ENCODE results near the gene ERBB4.
"Not testable (repeated sequence)": the region's sequence is repeated elsewhere in the genome, so short reads cannot be mapped to it uniquely, and the experiment has no call there.

The ERBB4 gene

DNA sequence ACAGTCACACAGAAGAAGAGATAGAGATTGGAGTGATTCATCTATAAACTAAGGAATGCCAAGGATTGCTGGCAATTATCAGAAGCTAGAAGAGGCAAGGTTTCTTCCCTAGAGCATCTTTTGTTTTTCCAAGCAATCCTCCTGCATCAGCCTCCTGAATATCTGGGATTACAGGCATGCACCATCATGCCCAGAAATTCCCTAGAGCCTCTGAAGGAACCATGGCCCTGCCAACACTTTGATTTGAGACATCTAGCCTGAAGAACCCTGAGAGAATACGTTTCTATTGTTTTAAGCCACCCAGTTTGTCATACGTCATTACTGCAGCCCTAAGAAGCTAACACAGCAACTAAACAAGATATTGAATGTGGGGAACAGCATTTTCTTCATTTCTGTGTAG lies 525.0 kb downstream of the ERBB4 start:
- Histone ChIP-seq H3K27me3 (ENCODE audit: control insufficient read depth, insufficient read depth, low read length, poor library complexity, severe bottlenecking) (no peaks in the 10 kb centered on the region), H3K4me3 (ENCODE audit: insufficient read depth, low read depth, low read length) (no peak overlapping the region), H3K36me3 (ENCODE audit: control insufficient read depth, insufficient read depth, low read length) (no peaks in the 10 kb centered on the region), H3K27ac (ENCODE audit: insufficient read depth, low read depth, low read length, poor library complexity, severe bottlenecking) (no peak overlapping the region), H3K4me1 (ENCODE audit: control insufficient read depth, insufficient read depth, low read length) (no peaks in the 10 kb centered on the region), H3K9me3 (ENCODE audit: control insufficient read depth, low read length) (no peaks in the 10 kb centered on the region)
- WGBS, 2 experiments, result 91 to 94% methylated on average over 2 of the region's 2 CpGs

DNA sequence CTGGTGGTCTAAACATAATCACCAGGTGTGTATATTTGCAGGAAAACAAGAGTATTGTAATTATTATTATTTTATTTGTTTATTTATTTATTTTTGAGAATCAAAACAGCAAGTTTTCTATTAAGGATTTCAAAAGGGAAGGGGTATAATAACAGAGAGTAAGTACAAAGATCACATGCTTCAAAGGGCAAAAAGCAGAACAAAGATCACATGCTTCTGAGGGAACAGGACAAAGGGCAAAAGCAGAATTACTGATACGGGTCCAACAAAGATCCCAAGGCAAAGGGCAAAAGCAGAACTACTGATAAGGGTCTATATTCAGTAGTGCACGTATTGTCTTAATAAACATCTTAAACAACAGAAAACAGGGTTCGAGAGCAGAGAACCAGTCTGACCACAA lies 528.3 kb downstream of the ERBB4 start:
- H3K9me3 ChIP-seq (ENCODE audit: control insufficient read depth, low read length); H3K27me3 ChIP-seq (ENCODE audit: control insufficient read depth, insufficient read depth, low read length, poor library complexity, severe bottlenecking); H3K27ac ChIP-seq (ENCODE audit: insufficient read depth, low read depth, low read length, poor library complexity, severe bottlenecking); H3K36me3 ChIP-seq (ENCODE audit: control insufficient read depth, insufficient read depth, low read length); H3K4me3 ChIP-seq (ENCODE audit: insufficient read depth, low read depth, low read length); H3K4me1 ChIP-seq (ENCODE audit: control insufficient read depth, insufficient read depth, low read length): not testable (repeated sequence)
- 90 to 95% methylated on average over 3 of the region's 3 CpGs for WGBS, 2 experiments

GRCh38 chr2:212007972-212008371 lies 530.6 kb downstream of the ERBB4 start:
- 92% methylated on average over 2 of the region's 3 CpGs; no CpG with 5 or more reads in 1 of the 2 experiments for WGBS, 2 experiments
- Histone ChIP-seq H3K4me3 (ENCODE audit: insufficient read depth, low read depth, low read length) (no peak overlapping the region), H3K9me3 (ENCODE audit: control insufficient read depth, low read length) (no peaks in the 10 kb centered on the region), H3K27ac (ENCODE audit: insufficient read depth, low read depth, low read length, poor library complexity, severe bottlenecking) (no peak overlapping the region), H3K27me3 (ENCODE audit: control insufficient read depth, insufficient read depth, low read length, poor library complexity, severe bottlenecking) (no peaks in the 10 kb centered on the region), H3K36me3 (ENCODE audit: control insufficient read depth, insufficient read depth, low read length) (no peaks in the 10 kb centered on the region), H3K4me1 (ENCODE audit: control insufficient read depth, insufficient read depth, low read length) (no peaks in the 10 kb centered on the region)

DNA sequence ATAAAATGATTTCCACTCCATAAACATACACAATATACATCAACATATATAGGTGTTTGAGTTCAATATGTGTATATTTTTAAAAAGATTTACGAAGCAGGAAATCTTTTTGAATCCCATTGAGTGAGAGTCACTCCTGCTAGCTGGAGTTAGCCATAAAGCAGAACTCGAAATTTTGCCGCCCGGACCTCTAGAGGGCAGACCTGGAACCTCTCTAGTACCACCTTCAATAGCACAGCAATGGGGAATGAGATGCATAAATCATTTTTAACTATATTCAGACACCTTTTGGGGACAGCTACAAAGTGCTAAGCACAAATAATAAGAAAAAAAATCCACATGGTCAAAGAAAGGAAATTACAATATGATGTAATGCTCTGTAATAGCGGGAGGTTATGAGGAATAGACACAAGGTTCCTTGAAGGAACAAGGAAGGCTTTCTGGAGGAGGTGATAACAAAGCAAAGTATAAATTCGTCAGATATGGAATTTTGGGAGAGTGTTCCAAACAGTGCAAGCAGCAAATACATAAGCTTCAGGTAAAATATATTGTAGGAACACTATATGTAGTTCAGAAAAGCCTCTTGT lies 533.4 kb downstream of the ERBB4 start:
- Histone ChIP-seq H3K36me3 (ENCODE audit: control insufficient read depth, insufficient read depth, low read length) (no peaks in the 10 kb centered on the region), H3K4me3 (ENCODE audit: insufficient read depth, low read depth, low read length) (no peak overlapping the region), H3K27me3 (ENCODE audit: control insufficient read depth, insufficient read depth, low read length, poor library complexity, severe bottlenecking) (no peaks in the 10 kb centered on the region), H3K9me3 (ENCODE audit: control insufficient read depth, low read length) (no peaks in the 10 kb centered on the region), H3K27ac (ENCODE audit: insufficient read depth, low read depth, low read length, poor library complexity, severe bottlenecking) (no peak overlapping the region), H3K4me1 (ENCODE audit: control insufficient read depth, insufficient read depth, low read length) (no peaks in the 10 kb centered on the region)
- 39 to 46% methylated on average over 6 of the region's 6 CpGs for WGBS, 2 experiments

DNA sequence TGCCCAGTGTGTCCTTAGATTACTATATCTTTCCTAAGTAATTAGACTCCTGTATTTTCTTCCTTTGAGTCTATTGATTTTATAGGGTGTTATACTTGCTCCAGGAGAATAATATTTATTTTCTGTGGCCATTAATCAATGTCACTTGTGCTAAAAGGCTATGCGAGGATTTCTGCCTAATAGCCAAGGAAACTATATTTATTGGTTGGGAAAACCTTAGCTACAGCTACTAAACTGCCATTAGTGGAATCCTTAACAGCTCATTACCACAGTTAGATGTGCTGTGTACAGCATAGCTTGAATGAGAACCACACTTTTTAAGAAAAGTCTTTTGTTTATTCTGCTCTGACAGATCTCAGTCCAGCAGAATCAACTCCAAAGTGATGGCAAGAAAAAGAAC lies 537.3 kb downstream of the ERBB4 start:
- Histone ChIP-seq H3K4me3 (ENCODE audit: insufficient read depth, low read depth, low read length) (no peak overlapping the region), H3K27me3 (ENCODE audit: control insufficient read depth, insufficient read depth, low read length, poor library complexity, severe bottlenecking) (no peaks in the 10 kb centered on the region), H3K9me3 (ENCODE audit: control insufficient read depth, low read length) (no peaks in the 10 kb centered on the region), H3K27ac (ENCODE audit: insufficient read depth, low read depth, low read length, poor library complexity, severe bottlenecking) (no peak overlapping the region), H3K36me3 (ENCODE audit: control insufficient read depth, insufficient read depth, low read length) (no peaks in the 10 kb centered on the region), H3K4me1 (ENCODE audit: control insufficient read depth, insufficient read depth, low read length) (no peaks in the 10 kb centered on the region)
- 82 to 100% methylated on average over 1 of the region's 1 CpG for WGBS, 2 experiments

- WGBS, 2 experiments, result 96% methylated on average over 2 to 4 of the region's 4 CpGs
- Histone ChIP-seq H3K9me3 (ENCODE audit: control insufficient read depth, low read length) (no peaks in the 10 kb centered on the region), H3K27ac (ENCODE audit: insufficient read depth, low read depth, low read length, poor library complexity, severe bottlenecking) (no peak overlapping the region), H3K4me1 (ENCODE audit: control insufficient read depth, insufficient read depth, low read length) (no peaks in the 10 kb centered on the region), H3K4me3 (ENCODE audit: insufficient read depth, low read depth, low read length) (no peak overlapping the region), H3K36me3 (ENCODE audit: control insufficient read depth, insufficient read depth, low read length) (no peaks in the 10 kb centered on the region), H3K27me3 (ENCODE audit: control insufficient read depth, insufficient read depth, low read length, poor library complexity, severe bottlenecking) (no peaks in the 10 kb centered on the region)
Observed at GRCh38 chr2:211996857-211997256, 541.7 kb downstream of the ERBB4 start.

DNA sequence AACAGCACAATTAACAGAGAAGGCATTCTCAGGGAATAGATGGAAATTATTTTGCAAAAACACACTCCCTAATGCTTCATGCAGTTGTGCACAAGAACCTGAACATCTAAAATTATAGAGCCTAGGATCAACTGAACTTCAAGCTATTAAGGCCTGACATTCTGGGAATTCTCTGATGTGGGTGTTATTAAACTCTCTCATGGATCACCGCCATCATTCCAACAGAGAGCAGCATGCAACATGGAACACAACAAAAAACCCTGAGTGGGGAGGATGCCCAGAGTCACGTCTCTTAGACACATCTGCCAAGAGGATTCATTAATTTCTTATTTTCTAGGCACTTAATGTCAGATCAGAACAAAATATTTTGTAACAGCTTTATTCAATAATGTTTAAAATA lies 543.8 kb downstream of the ERBB4 start:
- no peak overlapping the region for H3K4me3 ChIP-seq (ENCODE audit: insufficient read depth, low read depth, low read length)
- no peaks in the 10 kb centered on the region for H3K36me3 ChIP-seq (ENCODE audit: control insufficient read depth, insufficient read depth, low read length)
- H3K27me3 ChIP-seq (ENCODE audit: control insufficient read depth, insufficient read depth, low read length, poor library complexity, severe bottlenecking), result no peaks in the 10 kb centered on the region
- no peaks in the 10 kb centered on the region for H3K4me1 ChIP-seq (ENCODE audit: control insufficient read depth, insufficient read depth, low read length)
- no peaks in the 10 kb centered on the region for H3K9me3 ChIP-seq (ENCODE audit: control insufficient read depth, low read length)
- WGBS, 2 experiments, result 68 to 82% methylated on average over 2 of the region's 2 CpGs
- H3K27ac ChIP-seq (ENCODE audit: insufficient read depth, low read depth, low read length, poor library complexity, severe bottlenecking), result no peak overlapping the region

DNA sequence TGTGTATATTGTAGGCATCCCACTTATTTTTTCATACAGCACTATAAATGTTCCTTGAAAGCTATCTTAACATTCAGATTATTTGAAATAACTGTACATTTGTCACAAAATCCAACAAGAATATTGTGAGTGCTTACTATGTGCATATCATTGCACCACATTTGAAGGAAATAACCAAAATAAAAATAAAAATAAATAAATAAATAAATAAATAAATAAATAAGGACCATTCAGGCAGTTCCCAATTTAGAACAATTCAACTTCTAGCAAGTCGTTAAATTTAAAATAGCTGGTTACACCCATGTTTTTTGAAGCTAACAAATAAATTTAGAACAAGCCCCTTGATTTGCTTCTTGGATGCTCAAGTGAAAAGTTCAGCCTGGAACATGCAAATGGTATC lies 548.3 kb downstream of the ERBB4 start:
- no peaks in the 10 kb centered on the region for H3K36me3 ChIP-seq (ENCODE audit: control insufficient read depth, insufficient read depth, low read length)
- no peaks in the 10 kb centered on the region for H3K4me1 ChIP-seq (ENCODE audit: control insufficient read depth, insufficient read depth, low read length)
- H3K27ac ChIP-seq (ENCODE audit: insufficient read depth, low read depth, low read length, poor library complexity, severe bottlenecking), result no peak overlapping the region
- 93 to 100% methylated on average over 1 of the region's 1 CpG for WGBS, 2 experiments
- H3K4me3 ChIP-seq (ENCODE audit: insufficient read depth, low read depth, low read length), result no peak overlapping the region
- H3K27me3 ChIP-seq (ENCODE audit: control insufficient read depth, insufficient read depth, low read length, poor library complexity, severe bottlenecking), result no peaks in the 10 kb centered on the region
- H3K9me3 ChIP-seq (ENCODE audit: control insufficient read depth, low read length), result no peaks in the 10 kb centered on the region

DNA sequence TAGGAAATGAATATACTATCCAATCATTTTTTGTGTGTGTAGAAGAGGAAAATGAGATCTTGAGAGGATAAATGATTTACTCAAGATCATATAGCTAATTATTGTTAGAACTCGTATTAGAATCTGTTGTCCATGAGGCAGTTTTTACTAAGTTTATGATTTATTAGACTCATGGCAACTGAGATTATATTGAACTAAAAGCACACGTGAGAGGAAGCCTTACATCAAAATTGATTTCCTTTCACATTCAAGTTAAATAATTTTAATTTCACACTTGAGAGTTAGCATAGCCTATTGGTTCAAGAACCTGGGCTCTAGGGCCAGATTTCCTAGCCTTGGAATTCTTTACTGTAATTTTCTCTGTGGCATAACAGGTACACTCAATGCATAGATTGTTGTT lies 552.3 kb downstream of the ERBB4 start:
- H3K27ac ChIP-seq (ENCODE audit: insufficient read depth, low read depth, low read length, poor library complexity, severe bottlenecking), result no peak overlapping the region
- no peaks in the 10 kb centered on the region for H3K27me3 ChIP-seq (ENCODE audit: control insufficient read depth, insufficient read depth, low read length, poor library complexity, severe bottlenecking)
- H3K4me1 ChIP-seq (ENCODE audit: control insufficient read depth, insufficient read depth, low read length), result no peaks in the 10 kb centered on the region
- no peak overlapping the region for H3K4me3 ChIP-seq (ENCODE audit: insufficient read depth, low read depth, low read length)
- H3K36me3 ChIP-seq (ENCODE audit: control insufficient read depth, insufficient read depth, low read length), result no peaks in the 10 kb centered on the region
- H3K9me3 ChIP-seq (ENCODE audit: control insufficient read depth, low read length), result no peaks in the 10 kb centered on the region
- 96 to 100% methylated on average over 1 to 2 of the region's 2 CpGs for WGBS, 2 experiments

- no peaks in the 10 kb centered on the region for H3K4me1 ChIP-seq (ENCODE audit: control insufficient read depth, insufficient read depth, low read length)
- no peaks in the 10 kb centered on the region for H3K36me3 ChIP-seq (ENCODE audit: control insufficient read depth, insufficient read depth, low read length)
- no peak overlapping the region for H3K4me3 ChIP-seq (ENCODE audit: insufficient read depth, low read depth, low read length)
- no peaks in the 10 kb centered on the region for H3K9me3 ChIP-seq (ENCODE audit: control insufficient read depth, low read length)
- no CpG with 5 or more reads among the region's 1 CpG for WGBS, 2 experiments
- no peak overlapping the region for H3K27ac ChIP-seq (ENCODE audit: insufficient read depth, low read depth, low read length, poor library complexity, severe bottlenecking)
- H3K27me3 ChIP-seq (ENCODE audit: control insufficient read depth, insufficient read depth, low read length, poor library complexity, severe bottlenecking), result no peaks in the 10 kb centered on the region
Observed at GRCh38 chr2:211985393-211985792, 553.2 kb downstream of the ERBB4 start.

DNA sequence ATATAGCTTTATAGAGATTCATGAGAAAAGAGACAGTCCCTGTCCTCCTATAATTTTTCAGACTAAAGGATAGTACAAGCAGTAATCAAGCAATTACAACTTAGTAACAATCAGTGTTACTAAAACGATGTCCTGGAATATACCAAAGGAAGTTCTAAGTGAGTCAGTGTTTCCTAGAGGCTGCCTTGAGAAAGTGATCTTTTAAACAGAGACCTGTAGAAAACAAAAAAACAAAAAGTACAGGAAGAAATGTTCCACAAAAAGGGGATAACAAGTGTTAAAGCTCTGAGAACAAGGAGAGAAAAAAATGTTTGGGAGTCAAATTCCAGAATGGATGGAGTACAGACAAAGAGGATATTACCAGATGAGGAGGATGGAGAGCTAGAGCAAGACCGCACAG lies 556.4 kb downstream of the ERBB4 start:
- Histone ChIP-seq H3K27me3 (ENCODE audit: control insufficient read depth, insufficient read depth, low read length, poor library complexity, severe bottlenecking) (no peaks in the 10 kb centered on the region), H3K9me3 (ENCODE audit: control insufficient read depth, low read length) (no peaks in the 10 kb centered on the region), H3K4me3 (ENCODE audit: insufficient read depth, low read depth, low read length) (no peak overlapping the region), H3K27ac (ENCODE audit: insufficient read depth, low read depth, low read length, poor library complexity, severe bottlenecking) (no peak overlapping the region), H3K4me1 (ENCODE audit: control insufficient read depth, insufficient read depth, low read length) (no peaks in the 10 kb centered on the region), H3K36me3 (ENCODE audit: control insufficient read depth, insufficient read depth, low read length) (no peaks in the 10 kb centered on the region)
- whole genome bisulfite sequencing, 2 experiments, result 89 to 98% methylated on average over 2 of the region's 2 CpGs
